RPMI7951 (cell line): ENCODE data around the gene KCTD18. TPM values are rescaled to one million over a fixed set of nuclear protein-coding genes. Genes with fewer than 3 reads are reported as not detected.

Source experiments
- DNase-seq: peaks from one replicate; pipeline ENCODE4 v3.0.0-alpha.2; 2012; ENCODE audit warnings: low read depth
- total RNA-seq: library from RNA; depleted of rRNA; stranded (reverse); fragments of >200 nt; shearing (Covaris generic); gene quantifications from 2 replicates; pipeline ENCODE4 v1.2.3, GENCODE V29; 2014

The KCTD18 gene
- total RNA-seq, 1 experiment from 2014 or later, result 16.7 TPM

DNA sequence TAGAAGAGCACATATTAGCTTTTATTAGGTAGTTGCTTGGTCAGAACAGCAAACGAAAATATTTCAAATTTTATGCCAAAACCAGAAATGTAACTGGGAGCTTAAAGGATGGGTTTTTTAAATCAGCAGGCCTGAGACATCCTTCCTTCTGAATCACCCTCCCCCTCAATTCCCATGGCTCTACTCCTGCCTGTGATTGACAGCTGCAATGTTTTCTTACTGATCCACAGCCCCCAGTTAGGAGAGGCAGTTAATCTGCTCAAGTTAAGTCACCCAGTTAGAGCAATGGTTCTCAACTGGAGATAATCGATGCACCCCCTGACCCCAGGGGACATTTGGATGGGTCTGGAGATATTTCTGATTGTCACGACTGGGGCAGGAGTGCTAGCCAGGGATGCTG, 24.9 kb downstream of the KCTD18 start:
- no peak for DNase-seq

DNA sequence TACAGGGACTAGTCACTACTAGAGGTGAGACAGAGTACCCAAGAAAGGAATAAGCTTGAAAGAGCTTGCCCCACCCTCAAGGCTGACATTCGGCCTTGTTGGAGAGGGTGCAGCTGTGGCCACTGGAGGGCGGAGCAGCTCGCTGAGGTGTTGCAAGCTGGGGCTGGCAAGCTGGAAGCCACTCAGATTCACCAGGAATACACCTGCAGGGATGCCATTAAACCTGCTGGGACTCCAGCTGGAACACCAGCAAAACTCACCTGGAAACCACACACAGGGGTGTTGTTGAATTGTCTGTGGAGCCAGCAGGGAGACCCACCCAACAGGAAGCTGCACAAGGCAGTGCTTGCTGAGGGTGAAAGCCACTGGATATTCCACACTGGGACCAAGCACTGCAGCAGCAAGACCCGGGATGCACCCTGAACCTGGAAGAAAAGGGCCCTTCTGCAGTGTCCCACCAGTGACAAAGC, 26.1 kb downstream of the KCTD18 start:
- DNase-seq, result peak; percentile 13

DNA sequence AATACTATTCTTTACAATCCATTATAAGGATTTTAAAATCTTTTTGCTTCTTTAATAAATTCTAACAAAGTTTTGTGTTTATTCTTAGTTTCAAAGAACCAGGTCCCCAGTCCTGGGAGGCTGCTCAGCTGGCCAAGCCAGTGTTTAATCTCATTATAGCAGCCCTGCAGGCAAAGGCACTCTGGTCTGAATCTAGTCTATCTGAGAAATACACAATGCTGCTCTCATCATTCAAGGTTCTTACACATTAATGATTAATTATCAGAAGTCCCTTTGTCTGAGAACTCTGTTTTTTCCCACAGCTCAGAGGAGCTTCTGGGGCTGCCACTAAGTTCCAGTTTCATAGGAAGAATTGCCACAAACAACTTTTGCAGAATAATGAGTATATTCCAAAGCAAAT, 27.7 kb downstream of the KCTD18 start:
- no peak for DNase-seq

DNA sequence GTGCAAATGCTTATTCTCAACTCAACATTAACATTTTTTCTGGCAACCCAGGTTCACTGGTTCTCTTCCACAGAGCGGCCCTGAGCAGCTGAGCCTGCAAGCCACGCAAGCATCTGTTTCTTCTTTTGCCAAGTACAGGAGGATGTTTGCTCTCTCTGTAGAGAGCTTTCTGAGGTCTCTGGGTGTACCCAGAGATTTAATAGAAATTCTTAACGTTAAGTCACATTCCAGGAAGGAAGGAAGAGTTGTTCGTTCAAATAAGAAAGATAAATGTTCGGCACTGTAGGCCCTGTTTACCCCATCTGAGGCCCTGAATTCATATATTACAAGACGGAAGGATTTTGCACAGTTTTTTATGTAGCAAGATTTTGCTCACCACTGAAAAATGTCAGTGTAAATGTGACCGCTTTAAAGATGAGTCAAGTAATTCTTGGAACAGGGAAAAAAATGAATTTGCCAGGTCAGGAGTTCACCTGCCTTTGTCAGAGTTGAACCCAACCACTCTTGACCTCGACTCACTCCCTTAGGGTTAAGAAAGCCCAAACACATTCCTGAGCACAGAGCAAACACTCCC, 30.1 kb downstream of the KCTD18 start:
- DNase-seq, result no peak

DNA sequence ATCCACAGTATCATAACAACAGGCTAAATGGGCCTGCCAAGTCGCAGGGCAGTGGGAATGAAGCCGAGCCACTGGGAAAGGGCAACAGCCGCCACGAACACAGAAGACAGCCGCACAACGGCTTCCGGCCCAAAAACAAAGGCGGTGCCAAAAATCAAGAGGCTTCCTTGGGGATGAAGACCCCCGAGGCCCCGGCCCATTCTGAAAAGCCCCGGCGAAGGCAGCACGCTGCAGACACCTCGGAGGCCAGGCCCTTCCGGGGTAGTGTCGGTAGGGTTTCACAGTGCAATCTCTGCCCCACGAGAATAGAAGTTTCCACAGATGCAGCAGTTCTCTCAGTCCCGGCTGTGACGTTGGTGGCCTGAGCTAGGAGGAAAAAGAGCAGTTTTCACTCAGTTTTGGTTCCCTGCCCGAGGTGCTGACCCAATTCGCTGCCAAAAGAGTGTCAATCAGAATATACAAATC, 32.2 kb downstream of the KCTD18 start:
- DNase-seq, result no peak

DNA sequence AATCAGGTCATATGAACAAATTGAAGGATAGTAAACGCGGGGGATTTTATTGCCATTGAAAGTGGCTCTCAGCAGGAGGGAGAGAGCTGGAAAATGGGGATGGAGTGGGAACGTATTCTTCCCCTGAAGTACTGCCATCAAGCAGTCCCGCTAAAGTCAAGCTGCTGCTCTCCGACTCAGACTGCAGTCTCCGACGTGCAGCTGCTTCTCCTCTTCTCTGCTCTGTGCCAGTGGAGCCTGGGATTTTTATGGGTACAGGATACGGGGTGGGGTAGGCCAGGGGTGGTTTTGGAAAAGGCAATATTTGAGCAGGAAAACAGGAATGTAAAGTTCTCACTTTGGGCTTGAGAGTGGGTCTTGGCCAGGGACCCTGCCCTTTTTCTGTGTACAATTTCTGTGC, 33.0 kb downstream of the KCTD18 start:
- no peak for DNase-seq

DNA sequence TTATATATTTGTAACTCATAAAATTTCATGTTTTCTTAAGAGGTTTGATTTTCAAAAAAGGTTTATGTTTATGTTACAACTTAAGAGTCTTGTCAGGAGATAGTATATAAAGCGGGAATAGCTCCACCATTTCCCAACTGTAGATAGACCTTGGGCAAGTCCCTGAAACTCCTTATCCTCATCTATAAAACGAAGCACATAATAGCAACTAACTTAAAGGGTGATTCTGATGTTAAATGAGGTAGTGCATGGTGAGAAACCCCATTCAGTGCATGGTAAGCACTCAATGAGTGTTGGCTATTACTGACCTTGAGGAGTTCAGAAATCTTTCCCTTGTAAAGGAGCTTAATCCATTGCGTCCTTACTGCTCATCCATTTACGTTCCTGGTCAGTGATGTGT, 34.1 kb downstream of the KCTD18 start:
- DNase-seq, result no peak

DNA sequence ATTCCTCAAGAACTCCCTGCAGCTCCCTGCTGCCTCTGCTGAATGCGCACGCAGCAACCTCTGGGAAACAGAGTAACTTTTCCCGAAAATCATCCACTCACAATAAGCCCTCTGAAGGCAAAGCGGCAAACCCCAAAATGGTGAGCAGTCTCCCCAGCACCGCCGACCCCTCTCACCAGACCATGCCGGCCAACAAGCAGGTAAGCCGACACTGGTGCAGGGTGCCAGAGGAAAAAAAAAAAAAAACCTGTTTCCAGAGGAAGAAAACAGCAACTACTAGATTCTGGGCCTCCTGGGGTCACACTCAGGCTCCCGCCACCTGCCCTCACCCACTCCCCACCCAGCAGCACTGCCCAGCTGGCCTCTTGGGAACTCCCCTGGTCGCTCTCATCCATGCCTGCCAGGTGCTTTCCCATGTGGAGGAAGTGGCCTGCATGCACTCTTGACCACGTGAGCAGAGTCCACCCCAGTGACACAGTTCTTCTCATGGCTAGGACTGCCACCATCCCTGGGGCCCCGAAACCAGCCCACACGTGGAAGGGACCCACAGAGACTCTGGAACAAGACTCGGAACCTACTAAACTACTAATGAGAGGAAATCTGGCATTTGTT, 36.9 kb downstream of the KCTD18 start:
- no peak for DNase-seq

DNA sequence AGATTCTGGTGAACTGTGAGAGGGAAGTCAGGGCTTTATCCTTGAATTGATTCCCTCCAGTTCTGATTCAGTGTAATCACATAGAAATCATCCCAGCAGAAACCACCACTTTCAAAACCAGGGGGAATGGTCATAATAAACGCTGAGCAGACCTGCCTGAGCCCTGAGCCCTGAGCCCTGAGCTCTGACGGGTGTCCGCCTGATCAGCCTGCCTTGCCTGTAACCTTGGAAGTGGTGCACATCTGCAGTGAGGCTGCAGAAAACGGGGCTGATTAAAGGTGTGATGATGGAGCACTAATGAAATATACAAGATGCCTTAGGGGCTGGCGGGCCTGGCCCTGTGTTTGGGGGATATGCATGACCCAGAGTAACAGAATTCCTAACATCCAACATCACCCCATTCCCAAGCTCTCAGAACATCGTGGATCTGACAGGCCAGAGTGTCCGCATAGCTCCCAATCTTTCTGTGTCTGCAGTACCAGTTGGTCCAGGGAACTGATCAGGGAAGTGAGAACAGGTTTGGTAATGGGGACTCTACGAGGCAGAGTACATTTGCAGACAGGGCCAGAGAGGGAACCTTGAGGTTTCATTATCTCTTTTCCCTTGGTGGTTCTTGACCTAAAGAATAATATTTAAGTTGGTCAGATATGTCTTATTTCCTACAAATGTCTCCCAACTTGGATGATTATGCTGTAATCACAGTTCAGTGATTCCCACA, 37.8 kb downstream of the KCTD18 start:
- no peak for DNase-seq

DNA sequence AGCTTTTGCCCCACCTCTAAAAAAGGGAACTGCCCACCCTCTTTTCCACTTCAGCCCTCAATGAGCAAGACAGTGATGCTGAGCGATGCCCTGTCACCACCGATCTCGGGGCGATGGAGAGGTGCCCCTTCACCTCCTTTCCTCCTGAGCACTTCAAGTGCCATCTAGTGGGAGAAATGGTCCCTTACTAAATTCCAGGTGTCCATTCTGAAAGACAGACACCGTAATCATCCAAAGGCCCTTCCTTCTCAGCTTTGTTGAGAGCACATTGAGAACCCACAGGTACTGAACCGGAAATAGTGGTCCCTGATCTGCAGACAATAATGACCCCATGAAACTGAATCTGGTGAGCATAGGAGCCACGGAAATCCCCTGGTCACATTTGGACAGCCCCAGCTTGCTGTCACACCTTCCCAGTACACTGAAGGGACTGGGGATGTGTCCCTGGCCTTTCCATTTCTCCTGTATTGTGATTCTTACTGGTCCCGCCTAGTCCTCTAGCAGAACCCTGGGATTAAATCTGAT, 38.5 kb downstream of the KCTD18 start:
- peak; percentile 37 for DNase-seq

DNA sequence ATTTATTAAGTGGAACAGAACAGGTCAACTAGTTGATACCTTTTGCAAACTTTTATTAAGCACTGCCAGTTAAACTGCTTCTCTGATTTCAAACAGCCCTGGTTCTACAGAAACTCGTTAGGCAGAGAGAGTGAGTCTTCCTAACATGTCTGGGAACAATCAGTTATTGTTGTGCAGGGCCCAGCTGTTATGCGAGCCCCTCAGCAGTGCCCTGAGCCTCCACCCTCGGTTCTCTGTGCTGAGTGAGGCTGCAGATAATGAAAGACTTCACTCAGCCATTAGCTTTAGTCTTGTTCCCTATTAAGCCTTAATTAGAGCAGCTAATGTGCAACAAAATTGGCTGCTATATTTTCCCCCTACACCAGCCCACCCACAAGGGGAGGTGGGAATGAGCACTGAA, 39.6 kb downstream of the KCTD18 start:
- DNase-seq, result no peak

DNA sequence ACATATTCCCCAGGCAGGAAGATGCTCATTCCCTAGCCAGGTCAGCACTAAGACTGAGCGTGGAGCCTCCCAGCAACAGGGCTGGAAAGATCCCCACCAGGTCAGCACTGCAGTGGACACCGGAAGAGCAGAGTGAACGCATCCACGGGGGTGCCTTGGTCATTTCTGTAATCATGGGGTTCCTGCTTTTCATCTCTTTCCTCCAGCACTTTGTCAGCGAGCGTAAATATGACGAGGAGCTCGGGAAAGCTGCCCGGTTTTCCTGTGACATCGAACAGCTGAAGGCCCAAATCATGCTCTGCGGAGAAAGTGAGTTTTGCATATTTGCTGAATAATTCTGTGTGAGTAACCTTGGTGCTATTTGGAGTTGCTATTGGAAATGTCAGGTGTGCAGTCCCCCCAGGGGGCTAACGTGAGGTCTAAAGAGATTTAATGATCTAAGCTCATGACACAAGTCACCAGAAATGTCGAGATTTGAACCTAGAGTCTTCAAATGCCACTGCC, 40.1 kb downstream of the KCTD18 start:
- no peak for DNase-seq

DNA sequence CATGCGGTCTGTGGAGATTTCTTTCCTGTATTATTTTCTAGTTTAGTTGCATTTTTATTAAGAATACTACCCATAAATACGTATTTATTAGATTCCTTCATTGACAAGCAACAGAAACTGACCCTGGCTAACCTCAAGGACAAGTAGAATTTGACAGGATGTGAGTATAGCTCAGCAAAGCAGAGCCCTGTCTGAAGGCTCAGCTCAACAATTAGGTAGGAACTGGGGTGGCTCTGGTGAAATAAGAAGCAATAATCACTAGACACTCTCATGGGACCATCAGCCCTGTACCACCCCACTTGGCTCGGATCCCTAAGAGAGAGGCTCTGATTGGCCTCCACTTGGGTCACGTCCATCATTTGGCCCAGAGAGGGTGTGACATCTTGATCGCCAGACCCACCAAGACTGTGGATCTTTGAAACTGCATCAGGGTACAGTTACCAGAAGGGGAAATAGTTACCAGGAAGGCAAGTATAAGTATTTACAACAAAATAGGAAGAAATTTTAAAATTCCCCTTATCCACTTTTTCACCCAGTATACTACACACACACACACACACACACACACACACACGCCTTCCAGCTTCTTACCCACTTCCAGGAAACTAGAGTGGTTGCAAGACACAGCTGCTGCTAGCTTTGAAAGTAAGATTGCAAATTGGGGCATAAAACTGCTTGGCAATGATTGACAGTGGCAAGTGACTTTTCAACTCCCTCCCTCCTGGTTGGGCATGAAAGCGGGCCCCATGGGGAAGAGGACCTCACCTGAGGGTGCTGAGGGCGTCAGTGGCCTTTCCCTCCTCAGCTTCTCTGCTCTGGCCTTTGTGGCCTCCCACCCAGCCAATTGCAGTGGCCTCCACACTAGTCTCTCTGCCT, 41.8 kb downstream of the KCTD18 start:
- DNase-seq, result no peak

DNA sequence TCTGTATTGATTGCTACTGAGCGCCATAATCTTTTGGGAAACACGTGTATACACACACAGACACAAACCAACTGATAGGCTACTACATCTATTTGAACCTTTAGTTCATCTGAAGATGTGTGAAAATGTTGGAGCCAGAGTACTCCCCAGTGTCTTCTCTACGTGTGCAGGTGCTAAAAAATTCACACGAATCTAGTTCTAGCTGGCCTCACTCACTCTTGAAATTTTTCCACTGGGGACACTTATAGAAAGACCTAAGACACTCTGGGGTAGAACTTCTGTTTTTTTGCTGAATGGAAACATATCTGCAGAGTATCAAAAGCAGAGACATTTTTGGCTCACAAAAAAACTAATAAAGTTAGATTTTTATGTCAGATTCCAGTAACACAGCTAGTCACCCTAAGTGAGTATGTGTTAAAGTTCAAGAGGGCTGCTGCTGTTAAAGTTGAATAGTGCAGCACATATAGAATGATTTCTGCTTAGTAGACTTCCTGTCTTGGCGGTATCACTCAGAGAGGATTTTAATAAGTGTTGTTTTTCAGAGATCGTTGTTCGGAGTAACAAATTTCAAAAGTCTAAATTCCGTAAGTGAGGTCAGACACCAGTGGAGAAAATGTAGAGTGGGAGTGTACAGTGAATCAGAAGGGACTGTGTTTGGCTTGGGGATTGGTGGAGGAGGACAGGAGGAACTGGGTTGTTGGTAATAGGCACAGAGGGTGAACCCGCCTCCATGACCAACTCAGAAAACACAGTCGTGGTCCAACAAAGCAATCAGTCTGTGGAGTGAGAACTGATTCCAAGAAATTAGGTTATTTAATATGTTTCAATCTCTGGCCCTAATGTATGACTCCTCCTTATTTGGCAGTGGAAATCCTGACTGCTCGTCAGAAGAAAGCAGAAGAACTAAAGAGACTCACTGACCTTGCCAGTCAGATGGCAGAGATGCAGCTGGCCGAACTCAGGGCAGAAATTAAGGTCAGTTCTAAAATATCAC, 43.1 kb downstream of the KCTD18 start:
- no peak for DNase-seq

DNA sequence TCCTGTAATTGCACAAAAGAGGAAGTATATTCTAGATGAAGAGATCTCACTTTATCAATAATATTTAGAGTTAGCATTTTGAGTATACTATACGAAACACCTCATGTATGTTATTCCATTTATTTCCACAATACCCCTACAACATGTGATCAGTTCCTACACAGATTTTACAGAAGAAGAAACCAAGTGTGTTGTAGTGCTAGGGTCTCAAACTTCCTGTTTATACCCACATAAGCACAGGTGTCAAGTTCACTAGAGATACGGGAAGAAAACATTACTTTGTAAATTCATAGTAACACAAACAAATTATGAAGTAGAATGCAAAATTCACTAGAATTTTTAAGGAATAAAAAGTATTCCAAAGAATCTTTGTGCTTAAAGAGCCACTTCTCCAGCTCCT, 46.4 kb downstream of the KCTD18 start:
- no peak for DNase-seq

DNA sequence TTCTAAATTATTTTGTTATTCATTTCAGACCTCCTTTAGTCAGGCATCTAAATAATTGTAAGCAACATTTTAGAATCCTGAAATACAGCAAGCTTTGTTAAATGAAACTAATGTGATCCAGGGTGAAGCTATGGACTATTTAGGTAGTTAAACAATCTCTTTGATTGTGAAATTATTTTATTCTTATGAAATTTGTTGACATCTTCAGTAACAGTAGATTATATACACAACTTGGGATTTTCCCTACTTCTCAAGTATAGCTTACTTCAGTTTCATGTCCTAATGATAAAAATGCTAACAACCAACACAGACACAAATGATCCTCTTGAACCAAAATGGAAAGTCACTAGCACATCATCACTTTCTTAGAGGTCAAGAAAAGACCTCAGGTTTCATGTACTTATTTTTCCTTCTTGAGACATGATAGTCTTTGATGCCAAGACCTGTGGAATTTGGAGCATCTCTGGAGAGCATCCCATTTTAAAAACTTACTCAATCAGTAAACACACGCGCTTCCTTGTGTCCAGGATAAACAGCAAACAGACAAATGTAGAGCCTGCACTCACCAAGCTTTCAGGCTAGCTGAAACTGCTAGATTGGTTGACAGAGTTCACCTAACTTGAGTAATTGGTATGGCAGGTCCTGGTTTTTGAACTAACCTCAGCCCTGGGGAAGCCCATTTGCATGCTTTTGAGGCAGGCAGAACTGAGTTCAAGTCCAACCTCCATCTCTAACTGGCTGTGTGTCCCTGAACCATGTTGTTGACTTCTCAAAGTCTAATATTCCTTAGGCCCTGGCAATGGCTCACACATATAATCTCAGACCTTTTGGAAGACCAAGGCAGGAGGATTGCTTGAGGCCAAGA, 47.8 kb downstream of the KCTD18 start:
- no peak for DNase-seq

DNA sequence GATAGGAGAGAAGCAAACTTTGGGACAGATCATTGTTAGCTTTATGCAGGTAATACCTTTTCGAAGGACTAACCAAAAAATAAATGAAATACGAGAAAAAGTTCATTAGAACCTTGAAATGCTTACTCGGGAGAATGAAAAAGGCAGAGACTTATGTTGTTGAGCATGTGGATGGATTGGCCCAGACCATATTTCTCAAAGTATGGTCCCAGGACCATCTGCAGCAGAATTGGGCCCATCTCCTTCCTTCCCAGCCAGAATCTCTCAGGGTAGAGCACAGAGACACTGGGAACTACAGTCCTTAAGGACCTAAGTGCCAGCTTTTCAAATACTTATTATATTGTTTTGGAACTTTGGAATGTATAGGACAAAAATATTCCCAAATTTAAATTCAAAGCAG, 50.8 kb downstream of the KCTD18 start:
- DNase-seq, result no peak

DNA sequence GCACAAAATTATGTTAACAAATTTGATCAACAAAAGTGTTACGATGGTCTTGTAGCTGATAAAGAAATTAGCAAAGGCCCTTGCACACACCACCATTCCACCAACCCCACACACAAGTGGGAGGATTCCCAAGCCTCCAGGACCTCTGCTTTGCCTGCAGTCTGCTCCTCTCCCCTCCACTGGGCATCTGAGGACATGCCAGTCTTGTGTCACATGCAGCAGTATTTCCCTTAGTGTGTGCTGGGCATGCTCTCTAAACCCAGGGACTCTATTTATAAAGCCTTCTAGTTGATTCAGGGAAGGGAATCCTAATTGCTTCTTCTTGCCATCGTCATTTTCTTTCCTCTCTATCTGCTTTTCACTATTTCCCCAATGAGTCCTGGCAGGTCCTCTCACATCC, 53.3 kb downstream of the KCTD18 start:
- DNase-seq, result no peak

DNA sequence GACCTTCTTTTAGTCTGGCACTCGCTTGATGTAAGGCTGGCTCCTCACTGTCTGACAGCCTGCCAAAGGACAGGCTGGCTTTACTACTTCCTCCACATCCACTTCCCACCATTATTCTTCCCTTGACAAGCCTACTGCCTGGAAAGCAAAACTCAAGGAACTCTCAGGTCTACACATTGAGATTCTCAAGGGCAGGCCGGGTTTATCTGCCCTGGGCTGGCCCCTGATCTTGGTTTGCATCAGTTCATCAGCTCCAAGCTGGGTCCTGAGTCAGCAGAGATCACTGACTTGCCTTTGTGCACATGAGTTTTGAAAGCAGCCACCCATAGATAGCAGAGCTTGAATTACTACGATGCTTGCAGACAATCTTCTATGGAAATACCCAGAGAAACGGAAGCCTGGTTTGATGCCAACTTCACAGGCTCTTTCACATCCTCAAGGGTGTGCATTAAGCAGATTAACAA, 53.9 kb downstream of the KCTD18 start:
- peak; percentile 55 for DNase-seq
